NK-92 (cell line): ENCODE measurements around the gene LRP10.
"Not testable (repeated sequence)": the region's sequence is repeated elsewhere in the genome, so short reads cannot be mapped to it uniquely, and the experiment has no call there.

ENCODE experiments used
- DNase-seq: peaks from one replicate; lab custom pipeline; 2025; ENCODE audit not compliant: unreplicated experiment; lab: John Stamatoyannopoulos, UW

The LRP10 gene

GRCh38 chr14:22843123-22843925, 28.2 kb upstream of the LRP10 start:
- DNase-seq = no peak

- DNase-seq = no peak
These were observed 27.1 kb upstream of the LRP10 start for GRCh38 chr14:22844221-22845102.

- DNase-seq = no peak
These were observed 26.5 kb upstream of the LRP10 start for GRCh38 chr14:22845103-22845394.

- DNase-seq = no peak
These were observed 25.5 kb upstream of the LRP10 start for GRCh38 chr14:22845821-22846625.

GRCh38 chr14:22846811-22847307, 24.7 kb upstream of the LRP10 start:
- no peak for DNase-seq

GRCh38 chr14:22847661-22848341, 23.7 kb upstream of the LRP10 start:
- DNase-seq = no peak

GRCh38 chr14:22848351-22849164, 23.0 kb upstream of the LRP10 start:
- DNase-seq = no peak

GRCh38 chr14:22849212-22849819, 22.2 kb upstream of the LRP10 start:
- no peak for DNase-seq

GRCh38 chr14:22850944-22851764, 20.4 kb upstream of the LRP10 start:
- no peak for DNase-seq

GRCh38 chr14:22852178-22852577, 19.4 kb upstream of the LRP10 start:
- not testable (repeated sequence) for DNase-seq

- no peak for DNase-seq
These were observed 19.0 kb upstream of the LRP10 start for GRCh38 chr14:22852599-22852939.

GRCh38 chr14:22852940-22853767, 18.4 kb upstream of the LRP10 start:
- peak; percentile 34 for DNase-seq

- not testable (repeated sequence) for DNase-seq
These were observed 17.2 kb upstream of the LRP10 start for GRCh38 chr14:22854296-22854695.

- no peak for DNase-seq
These were observed 16.4 kb upstream of the LRP10 start for GRCh38 chr14:22854963-22855724.

GRCh38 chr14:22856428-22856827, 15.1 kb upstream of the LRP10 start:
- no peak for DNase-seq

GRCh38 chr14:22860377-22860776, 11.2 kb upstream of the LRP10 start:
- DNase-seq = not testable (repeated sequence)

- DNase-seq = no peak
These were observed 9.9 kb upstream of the LRP10 start for GRCh38 chr14:22861651-22862050.
